Measurements from ENCODE around the gene SCN4A. TPM values are rescaled to one million over a fixed set of nuclear protein-coding genes. Genes with fewer than 3 reads are reported as not detected.
"Not testable (repeated sequence)": the region's sequence is repeated elsewhere in the genome, so short reads cannot be mapped to it uniquely, and the experiment has no call there.

Gene SCN4A
- total RNA-seq, 1 donor from 2014 or later = not detected

- intact Hi-C loops (cut with DNase I) = no loop called here
- no peak for TF ChIP-seq CTCF (IDR thresholded peaks at IDR 0.05)
- DNase-seq (no peak), ATAC-seq (no peak)
- Histone ChIP-seq H3K9me3 (no peaks in the 10 kb centered on the region), H3K27ac (no peak overlapping the region), H3K4me3 (no peak overlapping the region), H3K27me3 (no peaks in the 10 kb centered on the region), H3K36me3 (no peaks in the 10 kb centered on the region), H3K4me1 (peaks cover 17% of the 10 kb centered on the region)
Observed at GRCh38 chr17:64015447-64015846, 42.7 kb upstream of the SCN4A start.

DNA sequence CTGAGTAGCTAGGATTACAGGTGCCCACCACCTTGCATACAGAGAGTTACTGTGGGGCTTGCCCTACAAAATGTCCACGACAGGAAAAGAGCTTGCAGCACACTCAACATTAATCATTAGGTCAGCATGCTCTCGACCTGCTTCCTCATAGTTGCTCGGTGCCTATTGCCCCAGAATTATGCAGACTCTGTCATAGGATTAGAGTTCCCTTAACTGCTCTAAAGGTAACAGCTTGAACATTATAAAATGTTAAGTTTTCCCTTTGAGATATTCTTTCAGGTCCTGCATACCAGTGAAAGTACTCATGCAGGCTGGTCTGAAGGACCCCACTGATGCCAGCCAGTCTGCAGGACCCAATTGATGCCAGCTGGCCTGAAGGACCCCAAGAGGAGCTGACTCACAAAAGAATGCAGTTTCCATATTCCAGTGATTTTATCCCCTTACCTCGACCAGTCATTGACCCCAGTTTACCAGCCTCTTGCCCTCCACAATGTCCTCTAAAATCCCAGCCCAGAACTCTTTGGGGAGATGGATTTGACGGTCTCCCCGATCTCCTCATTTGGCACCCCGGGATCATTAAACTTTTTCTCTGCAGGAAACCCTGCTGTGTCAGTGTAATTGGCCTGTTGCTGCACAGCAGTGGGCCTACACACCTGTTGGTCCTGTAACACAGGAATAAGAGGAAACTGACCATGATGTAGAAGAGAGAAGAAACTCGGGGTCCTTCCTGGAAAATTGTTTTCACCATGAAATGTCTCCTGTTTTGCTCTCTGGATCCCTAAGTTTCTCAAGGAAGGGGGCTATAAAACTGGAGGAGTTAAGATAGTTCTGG lies 37.1 kb upstream of the SCN4A start:
- no peaks in the 10 kb centered on the region for H3K9me3 ChIP-seq
- no peak for TF ChIP-seq CTCF (IDR thresholded peaks at IDR 0.05)
- no peaks in the 10 kb centered on the region for H3K36me3 ChIP-seq
- no peak for DNase-seq
- peak overlapping the region; percentile 48 for H3K27ac ChIP-seq
- intact Hi-C loops (cut with DNase I) = no loop called here
- peaks cover 33% of the 10 kb centered on the region for H3K4me1 ChIP-seq
- peak; percentile 75 for ATAC-seq
- no peaks in the 10 kb centered on the region for H3K27me3 ChIP-seq
- H3K4me3 ChIP-seq = no peak overlapping the region

DNA sequence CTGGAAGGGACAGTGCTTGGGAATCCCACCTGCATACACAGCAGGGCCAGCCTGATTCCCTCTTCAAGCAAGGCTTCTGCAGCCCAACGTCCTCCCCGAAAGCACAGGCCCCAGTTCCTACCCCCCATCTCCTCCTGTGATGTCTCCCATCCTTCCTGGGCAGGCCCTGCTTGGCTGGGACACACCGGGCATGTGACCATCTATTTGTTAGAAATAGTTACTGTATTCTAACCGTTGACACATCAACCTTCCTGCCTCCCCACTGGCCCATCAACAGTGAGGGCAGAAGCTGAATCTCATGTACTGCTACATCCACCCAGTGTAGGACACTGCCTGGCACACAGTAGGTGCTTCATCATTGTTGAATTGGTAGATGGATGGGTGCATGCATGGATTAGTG lies 36.1 kb upstream of the SCN4A start:
- H3K4me1 ChIP-seq = peaks cover 33% of the 10 kb centered on the region
- no peaks in the 10 kb centered on the region for H3K9me3 ChIP-seq
- TF ChIP-seq CTCF (IDR thresholded peaks at IDR 0.05) = no peak
- H3K27me3 ChIP-seq = no peaks in the 10 kb centered on the region
- H3K36me3 ChIP-seq = no peaks in the 10 kb centered on the region
- DNase-seq (peak; percentile 56), ATAC-seq (no peak)
- intact Hi-C loops (cut with DNase I) = no loop called here
- peak overlapping the region; percentile 6 for H3K27ac ChIP-seq
- H3K4me3 ChIP-seq = no peak overlapping the region

DNA sequence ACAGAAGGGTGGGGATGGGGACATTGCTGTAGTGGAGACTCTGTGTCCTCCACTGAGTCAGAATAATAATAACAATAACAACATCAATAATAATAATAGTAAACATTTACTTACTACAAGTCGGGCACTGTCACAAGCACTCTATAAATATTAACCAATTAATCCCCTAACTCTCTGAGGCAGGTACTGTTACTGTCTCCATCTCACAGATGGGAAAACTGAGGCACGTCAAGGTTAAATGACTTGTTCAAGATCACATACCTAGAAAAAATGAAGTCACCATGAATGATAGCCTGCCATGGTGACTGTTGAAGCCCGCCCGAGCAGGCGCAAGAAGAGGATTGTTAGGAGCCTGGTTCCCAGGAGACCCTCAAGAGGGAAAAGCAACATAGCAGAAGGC lies 35.6 kb upstream of the SCN4A start:
- Histone ChIP-seq H3K27me3 (no peaks in the 10 kb centered on the region), H3K4me3 (no peak overlapping the region), H3K27ac (peak overlapping the region; percentile 6), H3K9me3 (no peaks in the 10 kb centered on the region), H3K4me1 (peaks cover 33% of the 10 kb centered on the region), H3K36me3 (no peaks in the 10 kb centered on the region)
- intact Hi-C loops (cut with DNase I) = no loop called here
- no peak for ATAC-seq
- no peak for DNase-seq
- TF ChIP-seq CTCF (IDR thresholded peaks at IDR 0.05) = no peak

DNA sequence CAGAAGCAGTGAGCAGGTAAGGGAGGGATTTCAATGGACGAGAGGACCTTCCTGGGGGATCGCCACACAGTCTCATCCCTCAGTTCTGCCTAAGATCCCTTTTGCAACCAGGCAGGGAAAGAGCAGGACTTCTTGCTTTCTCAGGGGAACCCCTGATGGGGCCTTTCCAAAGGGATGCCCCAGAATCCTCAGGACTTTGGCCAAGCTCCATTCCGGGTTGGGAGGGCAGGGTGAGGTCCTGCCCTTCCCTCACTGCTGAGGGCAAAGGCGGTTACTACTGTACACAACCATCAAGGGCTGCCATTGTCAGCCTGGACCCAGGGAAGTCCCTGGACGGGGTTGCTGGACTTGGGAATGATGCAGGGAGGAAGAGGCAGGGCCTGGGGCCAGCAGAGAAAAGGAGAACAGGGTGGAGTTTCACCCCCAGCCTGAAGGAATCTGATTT lies 35.1 kb upstream of the SCN4A start:
- intact Hi-C loops (cut with DNase I) = no loop called here
- Histone ChIP-seq H3K27me3 (no peaks in the 10 kb centered on the region), H3K27ac (peak overlapping the region; percentile 47), H3K9me3 (no peaks in the 10 kb centered on the region), H3K4me1 (peaks cover 33% of the 10 kb centered on the region), H3K4me3 (no peak overlapping the region), H3K36me3 (no peaks in the 10 kb centered on the region)
- no peak for TF ChIP-seq CTCF (IDR thresholded peaks at IDR 0.05)
- DNase-seq = peak; percentile 54
- ATAC-seq = peak; percentile 33

- H3K27ac ChIP-seq = peak overlapping the region; percentile 47
- peaks cover 34% of the 10 kb centered on the region for H3K4me1 ChIP-seq
- peak; percentile 30 for DNase-seq
- H3K4me3 ChIP-seq; intact Hi-C loops (cut with DNase I); H3K36me3 ChIP-seq; ATAC-seq; H3K9me3 ChIP-seq; H3K27me3 ChIP-seq: not testable (repeated sequence)
Observed at GRCh38 chr17:64007089-64007837, 34.5 kb upstream of the SCN4A start.

All from upper lobe of right lung (tissue), 1 donor.